SU-DHL-6 (cell line): ENCODE data around the gene PANK3.

Source experiments
- EZH2phosphoT487 ChIP-seq: fragments of 200-600 bp; sonication (generic), shearing (Covaris generic); conservative IDR thresholded peaks from 2 replicates; pipeline ENCODE4 v1.6.1; 2018; ENCODE audit warnings: mild to moderate bottlenecking, antibody characterized with exemption, low read length, moderate library complexity, mixed read lengths
- TF ChIP-seq, protein P1 (sequence below): fragments of 200-600 bp; sonication (generic); IDR thresholded peaks from one replicate; pipeline ENCODE4 v1.5.1; 2017; ENCODE audit warnings: antibody characterized with exemption, mild to moderate bottlenecking, low read length, moderate library complexity; ENCODE audit not compliant: insufficient read depth, poor library complexity, severe bottlenecking

DNA sequence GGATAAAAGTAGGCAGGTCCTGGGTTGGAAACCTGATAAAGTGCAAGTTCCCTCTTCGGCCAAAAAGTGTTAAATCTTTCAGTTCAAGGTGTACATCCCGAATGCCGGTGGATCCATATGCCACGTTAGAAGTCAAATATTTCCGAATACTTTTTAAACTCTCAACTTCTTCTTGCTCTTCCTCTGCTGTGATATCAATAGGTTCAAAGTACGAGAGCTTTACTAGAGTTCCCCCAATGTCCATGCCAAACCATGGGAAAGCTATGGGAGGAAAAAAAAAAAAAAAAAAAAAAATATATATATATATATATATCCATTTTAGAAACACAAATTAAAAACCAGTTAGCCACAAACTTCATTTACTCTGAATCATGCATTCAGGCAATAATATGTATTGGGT, 10.4 kb downstream of the PANK3 start:
- TF ChIP-seq, protein P1, sequence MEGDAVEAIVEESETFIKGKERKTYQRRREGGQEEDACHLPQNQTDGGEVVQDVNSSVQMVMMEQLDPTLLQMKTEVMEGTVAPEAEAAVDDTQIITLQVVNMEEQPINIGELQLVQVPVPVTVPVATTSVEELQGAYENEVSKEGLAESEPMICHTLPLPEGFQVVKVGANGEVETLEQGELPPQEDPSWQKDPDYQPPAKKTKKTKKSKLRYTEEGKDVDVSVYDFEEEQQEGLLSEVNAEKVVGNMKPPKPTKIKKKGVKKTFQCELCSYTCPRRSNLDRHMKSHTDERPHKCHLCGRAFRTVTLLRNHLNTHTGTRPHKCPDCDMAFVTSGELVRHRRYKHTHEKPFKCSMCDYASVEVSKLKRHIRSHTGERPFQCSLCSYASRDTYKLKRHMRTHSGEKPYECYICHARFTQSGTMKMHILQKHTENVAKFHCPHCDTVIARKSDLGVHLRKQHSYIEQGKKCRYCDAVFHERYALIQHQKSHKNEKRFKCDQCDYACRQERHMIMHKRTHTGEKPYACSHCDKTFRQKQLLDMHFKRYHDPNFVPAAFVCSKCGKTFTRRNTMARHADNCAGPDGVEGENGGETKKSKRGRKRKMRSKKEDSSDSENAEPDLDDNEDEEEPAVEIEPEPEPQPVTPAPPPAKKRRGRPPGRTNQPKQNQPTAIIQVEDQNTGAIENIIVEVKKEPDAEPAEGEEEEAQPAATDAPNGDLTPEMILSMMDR = no peak
- no peak for TF ChIP-seq EZH2phosphoT487
